Pancreas (tissue), 10 donors: ENCODE results near the gene GSTO2. TPM values are rescaled to one million over a fixed set of nuclear protein-coding genes. Genes with fewer than 3 reads are reported as not detected.

Experiments used
- ATAC-seq, 4 donors: fragments of 200-7000 bp; cut with Tn5 transposase; one replicate each; pipeline versions ENCODE4 v1.8.0 to v1.9.1; 2020; ENCODE audit warnings: mild to moderate bottlenecking in 4 of 4, moderate library complexity in 4 of 4
- DNase-seq, 6 donors: peaks; one replicate each; pipeline ENCODE4 v3.0.0-alpha.2; 2020
- FAIRE-seq: peaks from 2 replicates; lab custom pipeline; 2012; peaks lifted over from hg19 to GRCh38; lab: Jason Lieb, UNC
- H3K27ac ChIP-seq, 4 donors: fragments of 200-600 bp; sonication (generic); 1 replicate in 3 of 4; 2 replicates in 1 of 4; pipeline versions ENCODE4 v1.5.0 to v1.8.0; 2020
- H3K27me3 ChIP-seq, 4 donors: fragments of 200-600 bp; one replicate each; pipeline ENCODE4 v1.8.0; 2021
- H3K36me3 ChIP-seq, 3 donors: fragments of 200-600 bp; sonication (generic) in 1 of 3; one replicate each; pipeline versions ENCODE4 v1.5.0 to v1.8.0; 2020 to 2021
- H3K4me1 ChIP-seq, 3 donors: fragments of 200-600 bp; one replicate each; pipeline ENCODE4 v1.8.0; 2021
- H3K4me3 ChIP-seq, 4 donors: fragments of 200-600 bp; sonication (generic) in 2 of 4; one replicate each; pipeline versions ENCODE4 v1.5.0 to v1.8.0; 2020 to 2021
- H3K9me3 ChIP-seq, 4 donors: fragments of 200-600 bp; one replicate each; pipeline ENCODE4 v1.8.0; 2021
- WGBS, 2 donors: extraction: QIAGEN DNeasy Blood & Tissue Kit; methylation state at CpG; one replicate each; pipeline ENCODE4 v1.1.7; 2013; 5-methylcytosine and 5-hydroxymethylcytosine counted together
- intact Hi-C, 3 donors: fragments of 100-400 bp; cut with DNase I; formaldehyde crosslinking; loops; one replicate each; pipeline versions ENCODE4 v1.11.1 to v1.14.2; 2022
- polyA plus RNA-seq, 2 donors: library from polyadenylated mRNA; stranded (reverse); fragments of 200-250 nt; gene quantifications; one replicate each; pipeline ENCODE4 v1.2.3, GENCODE V29; 2013
- total RNA-seq, 6 donors: library from RNA; stranded (reverse); fragmentation: NEBNext Ultra II Directional in 4 of 6; extraction: Animal tissue kit (Norgen Biotek cat#: 25700) in 4 of 6; gene quantifications; one replicate each; pipeline versions ENCODE4 v1.2.1 to v1.2.4, GENCODE V29; 2021 to 2023
- TF ChIP-seq, protein P1 (sequence below), 4 donors: fragments of 200-600 bp; sonication (generic) in 3 of 4; IDR thresholded peaks; one replicate each; pipeline versions ENCODE4 v1.5.0 to v1.8.0; 2021; ENCODE audit warnings: antibody characterized with exemption in 4 of 4
- donor health status: healthy with polysubstance abuse.
- donor health status: DM: no; HTN: no; CAD: no; lungs with moderate emphysema.
- donor health status: DM: no; HTN: no; CAD: no.
- donor health status: control.
- donor health status: control.
- donor health status: Bipolar disorder and iron deficiency.
- donor health status: DM: yes; HTN: yes; CAD: no.
- donor health status: DM: no; HTN: no; CAD: no.
- donor health status: DM: no; HTN: no; CAD: no.
- donor health status: DM: yes; HTN: yes; CAD: no.

GSTO2 gene
- total and polyA plus RNA-seq, 8 donors = 13.8 to 28.1 (median 18.2) TPM

DNA sequence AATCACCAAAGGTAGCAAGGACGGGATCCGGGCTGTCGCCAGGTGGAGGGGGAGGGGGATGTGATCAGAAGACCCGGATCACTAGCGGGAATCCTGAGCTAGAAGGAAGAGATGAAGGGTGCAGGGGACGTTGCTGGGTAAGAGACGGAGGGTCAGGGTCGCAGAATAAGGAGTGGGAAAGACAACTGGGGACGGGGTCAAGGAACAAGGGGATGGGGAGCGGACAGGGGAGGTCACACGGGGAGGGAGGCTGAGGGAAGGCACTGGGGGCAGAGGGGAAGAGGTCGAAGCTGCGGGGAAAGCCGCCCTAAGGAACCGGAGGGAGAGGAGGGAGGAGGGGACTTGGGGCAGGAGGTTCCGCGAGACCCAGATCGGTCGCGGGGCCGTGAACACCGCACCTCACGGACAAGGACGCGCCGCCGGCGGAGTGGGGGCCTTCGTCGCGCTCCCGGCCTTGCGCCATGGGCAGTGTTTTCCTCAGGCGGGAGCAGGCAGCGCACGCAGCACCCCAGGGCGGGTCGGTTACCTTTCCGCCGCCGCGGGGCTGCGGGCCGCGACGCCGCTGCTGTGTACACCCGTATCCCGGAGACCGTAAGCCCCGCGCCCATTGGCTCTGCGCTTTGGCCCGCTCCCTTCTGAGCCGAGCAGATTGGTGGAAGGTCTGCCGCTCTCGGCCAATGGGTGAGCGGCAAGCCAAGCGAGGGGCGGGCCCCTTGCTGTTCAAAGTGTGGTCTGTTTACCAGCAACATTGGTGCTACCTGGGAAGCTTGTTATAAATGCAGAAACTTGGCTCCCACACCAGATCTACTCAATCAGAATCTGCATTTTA lies 37.0 kb upstream of the GSTO2 start, which contains the start of gene CFAP43:
CFAP43 (minus strand) TSS at position 581 of the 829 bp plus-strand sequence; CDS start at position 463, 118 bp downstream.
- FAIRE-seq = peak; percentile 72
- TF ChIP-seq, protein P1, sequence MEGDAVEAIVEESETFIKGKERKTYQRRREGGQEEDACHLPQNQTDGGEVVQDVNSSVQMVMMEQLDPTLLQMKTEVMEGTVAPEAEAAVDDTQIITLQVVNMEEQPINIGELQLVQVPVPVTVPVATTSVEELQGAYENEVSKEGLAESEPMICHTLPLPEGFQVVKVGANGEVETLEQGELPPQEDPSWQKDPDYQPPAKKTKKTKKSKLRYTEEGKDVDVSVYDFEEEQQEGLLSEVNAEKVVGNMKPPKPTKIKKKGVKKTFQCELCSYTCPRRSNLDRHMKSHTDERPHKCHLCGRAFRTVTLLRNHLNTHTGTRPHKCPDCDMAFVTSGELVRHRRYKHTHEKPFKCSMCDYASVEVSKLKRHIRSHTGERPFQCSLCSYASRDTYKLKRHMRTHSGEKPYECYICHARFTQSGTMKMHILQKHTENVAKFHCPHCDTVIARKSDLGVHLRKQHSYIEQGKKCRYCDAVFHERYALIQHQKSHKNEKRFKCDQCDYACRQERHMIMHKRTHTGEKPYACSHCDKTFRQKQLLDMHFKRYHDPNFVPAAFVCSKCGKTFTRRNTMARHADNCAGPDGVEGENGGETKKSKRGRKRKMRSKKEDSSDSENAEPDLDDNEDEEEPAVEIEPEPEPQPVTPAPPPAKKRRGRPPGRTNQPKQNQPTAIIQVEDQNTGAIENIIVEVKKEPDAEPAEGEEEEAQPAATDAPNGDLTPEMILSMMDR (IDR thresholded peaks at IDR 0.05) = no peak
- Histone ChIP-seq H3K27ac (peak within 1 kb of the TSS; percentile 23 to 68 (median 48)), H3K4me1 (peaks cover 0 to 3% (median 0%) of the 10 kb centered on the region in 3 donors), H3K36me3 (no peaks in the 10 kb centered on the region), H3K9me3 (no peaks in the 10 kb centered on the region), H3K4me3 (peak within 1 kb of the TSS; percentile 76 to 87 (median 83)), H3K27me3 (no peaks in the 10 kb centered on the region)
- ATAC-seq = peak; percentile 100
- intact Hi-C loops = no loop called here
- DNase-seq = peak; percentile 98 to 100 (median 99)
- WGBS, 2 donors = 0 to 1% methylated on average over 51 to 60 of the region's 60 CpGs

DNA sequence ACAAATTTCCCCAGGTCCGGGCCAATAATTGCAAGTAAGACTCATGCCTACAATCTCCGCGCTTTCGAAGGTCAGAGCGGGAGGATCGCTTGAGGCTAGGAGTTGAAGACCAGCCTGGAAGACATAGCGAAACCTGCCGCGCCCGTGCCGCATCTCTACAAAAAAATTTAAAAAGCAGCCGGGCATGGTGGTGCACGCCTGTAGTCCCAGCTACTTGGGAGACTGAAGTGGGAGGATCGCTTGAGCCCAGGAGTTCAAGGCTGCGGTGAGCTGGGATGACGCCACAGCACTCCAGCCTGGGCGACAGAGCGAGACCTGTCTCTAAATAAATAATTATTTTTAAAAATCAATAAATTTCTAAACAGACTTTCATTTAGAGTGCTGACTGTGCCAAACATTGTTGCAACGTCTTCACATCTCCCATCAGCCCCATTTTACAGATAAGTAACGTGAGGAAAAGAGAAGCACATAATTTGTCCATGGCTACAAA lies 36.3 kb upstream of the GSTO2 start:
- H3K27ac ChIP-seq = peak overlapping the region in 2 of 4 donors; percentile 23 to 66

DNA sequence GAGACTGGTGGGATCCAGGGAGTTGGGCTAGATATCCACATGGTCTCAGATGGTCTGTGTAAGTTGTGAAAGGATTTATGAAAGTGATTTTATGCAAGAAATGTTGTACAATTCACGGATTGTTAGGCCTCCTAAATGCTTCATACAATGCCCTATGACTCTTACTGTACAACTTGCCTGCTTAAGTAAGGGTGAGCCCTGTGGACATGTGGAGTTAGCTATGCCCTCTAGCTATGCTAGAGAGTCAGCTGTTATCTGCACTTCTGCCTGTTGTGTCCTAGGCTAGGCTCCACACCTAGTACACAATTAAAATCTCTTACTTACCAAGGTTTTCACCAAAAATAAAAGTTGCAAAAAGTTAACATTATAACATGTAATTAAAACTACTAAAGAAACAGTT lies 35.2 kb upstream of the GSTO2 start:
- Histone ChIP-seq H3K27me3 (no peaks in the 10 kb centered on the region), H3K36me3 (no peaks in the 10 kb centered on the region), H3K4me3 (no peak overlapping the region), H3K9me3 (no peaks in the 10 kb centered on the region), H3K27ac (no peak overlapping the region), H3K4me1 (peaks cover 0 to 3% (median 0%) of the 10 kb centered on the region in 3 donors)
- no peak for FAIRE-seq
- intact Hi-C loops = no loop called here
- 67 to 81% methylated on average over 1 of the region's 1 CpG for WGBS, 2 donors
- TF ChIP-seq, protein P1 (IDR thresholded peaks at IDR 0.05) = no peak
- no peak for ATAC-seq
- no peak for DNase-seq

More for the DNA sequence above, 36.3 kb upstream of the GSTO2 start:
- TF ChIP-seq, protein P1 (IDR thresholded peaks at IDR 0.05) = no peak
- FAIRE-seq = no peak
- 3 to 8% methylated on average over 20 of the region's 20 CpGs for WGBS, 2 donors
- H3K27me3 ChIP-seq = no peaks in the 10 kb centered on the region
- peak overlapping the region; percentile 76 to 87 (median 83) for H3K4me3 ChIP-seq
- H3K36me3 ChIP-seq = no peaks in the 10 kb centered on the region
- intact Hi-C loops = no loop called here
- DNase-seq = peak in 2 of 6 donors; percentile 30 to 37
- H3K9me3 ChIP-seq = no peaks in the 10 kb centered on the region
- peak; percentile 24 to 51 (median 44) for ATAC-seq
- peaks cover 0 to 3% (median 0%) of the 10 kb centered on the region in 3 donors for H3K4me1 ChIP-seq

DNA sequence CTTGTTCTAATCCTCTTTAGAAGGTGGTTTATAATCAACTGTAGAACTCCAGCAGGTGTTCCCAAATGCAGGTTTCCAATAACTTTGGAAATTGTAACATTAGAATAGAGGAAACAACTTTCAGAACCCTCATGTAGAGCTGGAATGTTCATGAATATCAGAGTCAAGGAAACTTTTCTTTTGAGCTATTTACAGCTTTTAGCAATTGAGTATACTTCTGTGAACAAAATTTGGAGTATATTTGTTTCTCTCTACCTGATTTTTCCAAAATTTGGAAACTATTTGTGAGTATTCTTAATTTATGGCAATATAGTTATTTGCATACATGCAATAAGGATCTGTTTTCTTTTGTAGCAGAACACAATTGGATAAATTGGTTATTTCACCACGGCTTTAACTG lies 34.0 kb upstream of the GSTO2 start:
- 61 to 85% methylated on average over 1 of the region's 1 CpG for WGBS, 2 donors
- intact Hi-C loops = no loop called here
- FAIRE-seq (no peak), DNase-seq (no peak), ATAC-seq (no peak)
- TF ChIP-seq, protein P1 (IDR thresholded peaks at IDR 0.05) = no peak
- Histone ChIP-seq H3K4me1 (peaks cover 0 to 3% (median 0%) of the 10 kb centered on the region in 3 donors), H3K36me3 (no peaks in the 10 kb centered on the region), H3K27me3 (no peaks in the 10 kb centered on the region), H3K9me3 (no peaks in the 10 kb centered on the region), H3K4me3 (no peak overlapping the region), H3K27ac (no peak overlapping the region)
